H7 (cell line): ENCODE results near the gene HLA-DQA2. TPM values are rescaled to one million over a fixed set of nuclear protein-coding genes. Genes with fewer than 3 reads are reported as not detected.
"Not testable (repeated sequence)": the region's sequence is repeated elsewhere in the genome, so short reads cannot be mapped to it uniquely, and the experiment has no call there.

Experiments used
- DNase-seq: peaks from one replicate; pipeline ENCODE4 v3.0.0; 2012
- H3K27me3 ChIP-seq: 2 replicates; pipeline ENCODE4 v1.6.0; 2011; ENCODE audit warnings: mild to moderate bottlenecking, low read length; ENCODE audit not compliant: control insufficient read depth, insufficient read depth
- H3K36me3 ChIP-seq: replicated peaks from 2 replicates; pipeline ENCODE4 v1.5.1; 2011; ENCODE audit warnings: low read length; ENCODE audit not compliant: control insufficient read depth, insufficient read depth
- H3K4me3 ChIP-seq: 2 replicates; pipeline ENCODE4 v1.5.1; 2011; ENCODE audit warnings: low read depth, mild to moderate bottlenecking, control low read depth, low read length, moderate library complexity; ENCODE audit not compliant: insufficient read depth
- total RNA-seq: library from RNA; depleted of rRNA; stranded (reverse); fragments of >200 nt; shearing (Covaris generic); gene quantifications from 2 replicates; pipeline ENCODE4 v1.2.3, GENCODE V29; 2014

Gene HLA-DQA2
- total RNA-seq, 1 experiment from 2014 or later: not detected

DNA sequence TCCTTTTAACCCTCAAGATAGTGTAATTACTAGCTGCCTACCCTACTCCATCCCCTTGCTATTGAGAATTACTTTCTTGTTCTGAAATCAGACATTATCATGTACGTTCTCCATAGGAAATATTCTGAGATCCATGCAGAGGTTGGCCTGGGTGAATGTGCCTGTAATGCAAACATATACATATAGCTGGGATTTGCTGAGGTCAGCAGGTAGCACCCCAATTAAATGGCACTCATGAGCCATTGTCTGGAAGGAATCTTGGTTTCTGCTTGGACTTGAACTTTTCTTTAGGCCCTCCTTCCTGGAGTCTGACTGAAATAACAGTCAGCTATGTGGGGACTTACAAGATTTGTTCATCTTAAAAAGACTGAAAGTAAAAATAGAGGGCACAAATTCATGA, 18.5 kb downstream of the HLA-DQA2 start:
- Histone ChIP-seq H3K27me3 (no peaks in the 10 kb centered on the region; the same call in 1 of the 2 replicates), H3K4me3 (no peak overlapping the region), H3K36me3 (no peaks in the 10 kb centered on the region)
- DNase-seq: no peak

DNA sequence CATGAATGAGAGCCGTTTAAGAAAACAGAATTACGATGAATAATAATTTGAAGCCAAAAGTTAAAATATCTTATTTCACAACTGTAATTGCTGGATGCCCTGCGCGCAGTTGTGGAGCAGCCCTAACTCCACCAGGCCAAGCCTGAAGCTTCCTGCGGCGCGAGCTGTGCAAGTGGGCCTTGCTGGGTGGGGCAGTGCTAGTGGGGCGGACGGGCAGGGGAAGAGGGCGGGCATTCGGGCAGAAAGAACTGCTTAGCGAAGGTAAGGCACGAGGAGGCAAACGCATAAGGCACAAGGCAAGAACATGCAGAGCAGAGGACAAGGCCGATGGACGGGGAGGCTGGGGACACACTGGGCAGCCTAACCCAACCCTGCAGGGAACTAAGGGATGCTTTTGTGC, 19.9 kb downstream of the HLA-DQA2 start:
- DNase-seq: peak; percentile 22
- Histone ChIP-seq H3K4me3 (no peak overlapping the region), H3K36me3 (no peaks in the 10 kb centered on the region), H3K27me3 (no peaks in the 10 kb centered on the region; the same call in 1 of the 2 replicates)

DNA sequence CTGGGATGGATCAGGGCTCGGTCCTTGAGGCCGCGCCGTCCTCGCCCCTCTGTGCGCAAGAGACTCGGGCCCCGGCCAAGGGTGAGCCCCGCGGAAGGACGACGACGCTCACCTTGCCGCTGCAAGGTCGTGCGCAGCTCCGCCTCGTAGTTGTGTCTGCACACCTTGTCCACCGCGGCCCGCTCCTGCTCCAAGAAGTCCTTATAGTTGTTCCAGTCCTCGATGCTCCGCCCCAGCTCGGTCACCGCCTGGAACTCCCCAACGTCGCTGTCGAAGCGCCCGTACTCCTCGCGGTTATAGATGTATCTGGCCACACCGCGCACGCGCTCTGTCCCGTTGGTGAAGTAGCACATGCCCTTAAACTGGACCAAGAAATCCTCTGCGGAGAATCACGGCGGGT, 20.4 kb downstream of the HLA-DQA2 start:
- DNase-seq: no peak
- Histone ChIP-seq H3K4me3 (no peak overlapping the region), H3K27me3 (no peaks in the 10 kb centered on the region; the same call in 1 of the 2 replicates), H3K36me3 (no peaks in the 10 kb centered on the region)

DNA sequence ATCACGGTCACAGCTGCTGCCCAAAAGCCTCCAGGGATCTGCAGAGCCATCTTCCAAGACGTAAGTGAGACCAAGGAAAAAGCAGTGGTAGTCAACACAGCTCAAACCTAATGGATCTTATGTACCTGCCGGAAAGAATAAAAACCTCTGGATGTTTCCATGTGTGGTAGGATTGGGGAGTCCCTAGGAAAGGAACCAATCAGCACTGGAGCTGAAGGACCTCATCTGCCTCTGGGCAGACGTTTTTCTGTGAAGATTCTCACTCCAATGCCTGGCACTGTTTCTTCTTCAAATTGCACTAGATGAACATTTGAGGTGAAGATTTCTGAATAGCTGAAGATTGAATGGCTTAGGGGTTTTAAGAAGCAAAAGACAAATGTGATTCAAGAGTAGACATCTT, 22.2 kb downstream of the HLA-DQA2 start, which contains the start of gene HLA-DQB2:
TSS of gene HLA-DQB2 (minus strand) at position 112 of the 400 bp plus-strand sequence. CDS start at position 50, 62 bp downstream.
- no peak for DNase-seq
- Histone ChIP-seq H3K4me3 (no peak within 1 kb of the TSS), H3K27me3 (no peaks in the 10 kb centered on the region; the same call in 1 of the 2 replicates), H3K36me3 (no peaks in the 10 kb centered on the region)

DNA sequence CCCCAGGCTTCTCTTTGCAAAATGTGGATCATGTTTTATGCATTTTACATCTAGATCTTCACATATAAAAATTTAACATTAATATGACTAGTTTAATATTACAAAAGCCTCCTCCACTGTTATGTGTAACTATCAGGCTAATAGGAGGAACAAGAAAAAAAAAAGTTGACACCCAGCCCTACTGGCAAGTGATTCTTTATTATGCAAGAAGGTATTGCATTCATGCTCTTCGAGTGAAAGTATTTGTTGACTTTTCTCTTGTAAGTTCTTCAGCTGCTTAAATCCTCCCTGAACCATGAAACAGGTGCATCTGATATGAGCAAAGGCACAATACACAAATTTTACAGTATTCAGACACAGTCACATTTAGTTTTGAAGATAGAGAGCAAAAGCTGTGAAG, 22.9 kb downstream of the HLA-DQA2 start:
- Histone ChIP-seq H3K4me3 (no peak overlapping the region), H3K27me3 (no peaks in the 10 kb centered on the region; the same call in 1 of the 2 replicates), H3K36me3 (no peaks in the 10 kb centered on the region)
- DNase-seq: no peak

DNA sequence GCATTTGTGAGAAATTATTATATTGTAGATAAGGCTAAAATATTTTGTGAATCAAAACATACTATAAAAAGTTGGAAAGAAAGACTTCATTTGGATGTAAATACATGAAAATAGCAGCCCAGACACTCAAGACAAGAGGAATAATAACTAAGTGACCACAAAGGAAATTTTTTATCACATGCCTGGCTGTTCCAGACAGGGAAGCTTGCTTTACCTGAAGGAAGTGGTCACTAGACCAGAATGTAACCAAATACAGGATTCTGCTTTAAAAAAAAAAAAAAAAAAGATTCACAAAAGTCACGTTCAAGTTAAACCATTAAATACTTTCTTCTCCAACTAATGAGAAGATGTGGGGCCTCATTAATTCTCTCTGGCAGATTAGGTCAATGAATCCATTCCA, 31.5 kb downstream of the HLA-DQA2 start:
- Histone ChIP-seq H3K27me3 (no peaks in the 10 kb centered on the region), H3K36me3 (no peaks in the 10 kb centered on the region), H3K4me3 (no peak overlapping the region)
- DNase-seq: no peak

DNA sequence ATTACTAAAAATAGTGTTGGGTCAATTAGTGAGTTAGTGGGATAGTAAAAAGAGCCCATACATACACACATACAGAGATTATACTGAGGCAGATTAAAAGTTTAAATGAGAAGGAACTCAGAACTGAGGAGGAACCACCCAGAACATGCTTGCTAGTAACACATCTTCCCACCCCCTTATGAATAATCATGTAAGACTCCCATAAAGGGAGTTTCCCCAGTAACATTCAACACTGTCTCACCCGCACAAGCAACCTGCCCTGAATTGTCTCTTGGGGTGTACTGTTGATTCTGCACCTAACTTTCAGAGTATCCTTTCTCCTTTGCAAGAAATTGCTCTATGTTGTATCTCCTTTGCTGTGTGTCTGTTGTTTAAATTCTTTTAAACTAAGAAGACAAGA, 33.2 kb downstream of the HLA-DQA2 start:
- Histone ChIP-seq H3K4me3 (no peak overlapping the region), H3K27me3 (no peaks in the 10 kb centered on the region), H3K36me3 (no peaks in the 10 kb centered on the region)
- DNase-seq: no peak

DNA sequence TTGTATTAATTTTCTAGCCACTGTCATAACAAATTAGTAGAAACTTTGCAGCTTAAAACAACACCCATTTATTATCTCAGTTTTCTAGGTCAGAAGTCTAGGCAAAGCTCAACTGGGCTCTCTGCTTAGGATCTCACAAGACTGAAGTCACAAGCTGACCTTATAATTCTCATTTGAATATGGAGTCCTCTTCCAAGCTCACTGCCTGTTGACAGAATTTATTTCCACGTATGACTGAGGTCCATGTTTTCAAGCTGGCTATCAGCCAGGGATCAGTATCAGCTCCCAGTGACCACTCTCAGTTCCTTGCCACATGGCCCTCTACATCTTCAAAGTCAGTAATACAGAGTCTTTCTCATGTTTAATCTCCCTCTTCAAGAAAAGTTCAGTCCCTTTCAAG, 33.9 kb downstream of the HLA-DQA2 start:
- H3K27me3 ChIP-seq: no peaks in the 10 kb centered on the region
- no peak overlapping the region for H3K4me3 ChIP-seq
- H3K36me3 ChIP-seq: no peaks in the 10 kb centered on the region
- DNase-seq: no peak

DNA sequence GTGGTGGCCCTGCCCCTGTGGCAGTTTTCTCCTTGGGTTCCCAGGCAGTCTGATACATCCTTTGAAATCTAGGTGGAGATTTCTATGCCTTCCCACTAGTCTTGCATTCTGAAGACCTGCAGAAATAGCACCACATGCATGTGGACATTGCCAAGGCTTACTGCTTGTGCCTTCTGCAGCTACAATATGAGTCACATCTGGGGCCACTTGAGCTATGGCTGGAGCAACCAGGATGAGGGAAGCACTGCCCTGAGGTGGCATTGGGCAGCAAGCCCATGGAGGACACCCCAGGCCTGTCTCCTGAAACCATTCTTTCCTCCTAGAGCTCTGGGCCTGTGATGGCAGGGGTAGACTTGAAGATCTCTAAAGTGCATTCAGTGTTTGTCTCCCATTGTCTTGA, 37.8 kb downstream of the HLA-DQA2 start:
- H3K27me3 ChIP-seq: no peaks in the 10 kb centered on the region
- DNase-seq: no peak
- no peak overlapping the region for H3K4me3 ChIP-seq
- no peaks in the 10 kb centered on the region for H3K36me3 ChIP-seq

DNA sequence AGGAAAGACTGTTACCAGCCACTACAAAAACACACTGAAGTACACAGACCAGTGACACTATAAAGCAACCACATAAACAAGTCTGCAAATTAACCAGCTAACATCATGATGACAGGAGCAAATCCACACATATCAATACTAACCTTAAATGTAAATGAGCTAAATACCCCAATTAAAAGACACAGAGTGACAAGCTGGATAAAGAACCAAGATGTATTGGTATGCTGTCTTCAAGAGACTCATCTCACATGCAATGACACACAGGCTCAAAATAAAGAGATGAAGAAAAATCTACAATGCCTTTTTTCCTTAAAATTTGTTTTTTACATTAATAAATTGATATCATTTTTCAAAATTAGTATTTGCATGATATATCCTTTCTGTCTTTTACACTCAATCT, 41.7 kb downstream of the HLA-DQA2 start:
- not testable (repeated sequence) for H3K36me3 ChIP-seq, H3K27me3 ChIP-seq, DNase-seq, H3K4me3 ChIP-seq

DNA sequence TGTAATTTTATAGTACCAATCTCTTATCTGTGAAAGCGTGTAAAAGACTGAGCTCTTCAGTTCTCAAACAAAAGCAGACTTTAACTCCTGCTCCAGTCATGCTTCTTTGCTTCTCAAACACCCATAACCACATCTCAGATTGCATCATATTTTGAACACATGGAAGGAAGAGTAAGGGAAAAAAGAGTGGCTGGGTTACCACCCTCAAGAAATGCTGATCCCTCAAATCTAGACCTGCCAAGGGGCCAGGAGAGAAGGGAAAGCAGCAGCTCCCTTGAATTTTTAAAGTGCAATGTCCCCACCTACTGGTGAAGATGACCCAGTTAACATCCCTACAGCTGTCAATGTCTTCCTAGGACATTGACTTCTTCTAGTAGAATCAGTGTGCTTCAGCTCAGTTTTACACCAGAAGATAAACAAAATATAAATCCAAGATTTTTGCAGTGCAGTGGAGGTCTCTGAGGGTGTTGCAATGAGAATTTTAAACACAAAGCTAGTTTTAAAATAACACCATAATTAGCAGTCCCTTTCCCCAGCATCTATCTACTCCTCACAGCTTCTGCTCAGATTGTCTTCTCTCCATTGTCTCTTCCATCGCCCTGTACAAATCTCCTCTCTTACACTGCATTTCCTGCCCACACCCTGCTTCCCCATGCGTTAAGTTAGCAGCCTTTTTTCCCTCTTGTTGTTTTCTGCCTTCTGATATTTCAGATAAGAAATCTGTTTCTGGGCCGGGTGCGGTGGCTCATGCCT, 44.8 kb downstream of the HLA-DQA2 start:
- Histone ChIP-seq H3K36me3 (no peaks in the 10 kb centered on the region), H3K27me3 (no peaks in the 10 kb centered on the region), H3K4me3 (no peak overlapping the region)
- peak; percentile 53 for DNase-seq

DNA sequence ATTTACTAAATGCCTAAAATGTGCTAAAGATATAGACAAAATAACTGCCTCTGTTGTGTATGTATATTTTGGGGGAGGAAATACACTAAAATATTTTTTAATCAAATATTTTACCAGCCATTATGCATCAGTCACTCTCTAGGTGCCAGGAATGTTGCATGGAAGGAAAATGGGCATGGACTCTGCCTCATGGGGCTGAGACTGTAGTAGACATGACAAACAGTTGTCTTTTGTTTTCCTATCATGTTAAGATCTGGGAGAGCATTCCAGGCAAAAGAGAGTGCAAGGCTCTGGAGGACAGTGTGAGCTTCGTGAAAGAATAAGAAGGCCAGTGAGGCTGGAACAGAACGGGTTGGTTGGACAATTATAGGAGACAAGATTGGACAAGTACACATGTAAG, 49.1 kb downstream of the HLA-DQA2 start:
- DNase-seq: no peak

DNA sequence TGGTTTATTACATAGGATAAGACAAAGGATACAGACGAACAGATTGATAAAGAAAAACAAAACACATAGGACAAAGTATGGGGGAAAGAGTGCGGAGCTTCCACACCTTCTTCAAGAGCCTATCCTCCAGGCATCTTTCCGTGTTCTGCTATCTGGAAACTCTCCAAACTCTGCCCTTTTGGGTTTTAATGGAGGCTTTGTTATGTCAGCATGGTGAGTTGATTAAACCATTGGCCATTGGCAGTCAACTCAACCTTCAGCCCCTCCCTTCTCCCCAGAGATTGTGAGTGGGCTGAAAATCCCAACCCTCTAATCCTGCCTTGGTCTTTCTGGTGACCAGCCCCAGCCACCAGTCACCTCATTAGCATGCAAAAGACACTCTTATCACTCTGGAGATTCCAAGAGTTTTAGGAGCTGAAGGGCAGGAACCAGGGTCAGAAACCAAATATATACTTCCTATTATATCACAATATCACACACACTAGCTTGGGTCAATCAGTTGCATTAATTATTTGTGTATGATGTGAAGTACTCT, 51.8 kb downstream of the HLA-DQA2 start:
- no peak for DNase-seq
- H3K36me3 ChIP-seq: no peaks in the 10 kb centered on the region
- no peak overlapping the region for H3K4me3 ChIP-seq
- H3K27me3 ChIP-seq: no peaks in the 10 kb centered on the region; the same call in 1 of the 2 replicates

More for the DNA sequence above, 49.1 kb downstream of the HLA-DQA2 start:
- Histone ChIP-seq H3K4me3 (no peak overlapping the region), H3K27me3 (no peaks in the 10 kb centered on the region; the same call in 1 of the 2 replicates), H3K36me3 (no peaks in the 10 kb centered on the region)

DNA sequence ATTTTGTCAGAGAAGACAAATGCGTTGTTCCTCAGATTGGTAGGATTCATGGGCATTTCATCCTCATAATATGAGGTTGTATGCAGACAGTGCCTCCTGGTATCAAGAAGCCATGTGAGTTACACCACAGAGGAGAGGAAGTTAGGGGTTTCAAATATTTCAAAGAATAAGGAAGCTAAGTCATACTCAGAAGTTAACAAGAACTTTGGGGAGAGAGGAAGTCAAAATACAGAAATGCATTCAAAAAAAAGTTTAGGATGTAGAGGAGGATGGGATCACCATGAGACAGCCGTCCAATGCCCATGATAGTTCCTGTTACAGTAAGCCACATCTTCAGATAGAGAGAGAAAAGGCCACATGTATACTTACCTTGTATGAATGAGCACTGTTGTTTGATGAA, 53.3 kb downstream of the HLA-DQA2 start:
- Histone ChIP-seq H3K4me3 (no peak overlapping the region), H3K27me3 (no peaks in the 10 kb centered on the region; the same call in 1 of the 2 replicates), H3K36me3 (no peaks in the 10 kb centered on the region)
- DNase-seq: no peak
